Activated CD8-positive, alpha-beta T cell treated with anti-CD3 and anti-CD28 coated beads for 36 hours (primary cell): ENCODE results near the gene MLH3. TPM values are rescaled to one million over a fixed set of nuclear protein-coding genes. Genes with fewer than 3 reads are reported as not detected.
A peak's percentile ranks its signal among the peaks of the same experiment; 100 is the strongest.

Source experiments
- ATAC-seq: fragments of 200-7000 bp; cut with Tn5 transposase; one replicate; pipeline ENCODE4 v1.10.0; 2021; ENCODE audit warnings: mild to moderate bottlenecking, moderate library complexity
- CTCF ChIA-PET: fragments of 350-600 bp; sonication (Branson Sonifier 250); formaldehyde crosslinking; loops from one replicate; lab custom pipeline; 2021; ENCODE audit warnings: antibody characterized with exemption; lab: Charles Lee
- POLR2A ChIA-PET: fragments of 350-600 bp; sonication (Branson Sonifier 250); formaldehyde crosslinking; loops from one replicate; lab custom pipeline; 2021; ENCODE audit warnings: antibody characterized with exemption; lab: Charles Lee
- DNase-seq: peaks from one replicate; pipeline ENCODE4 v3.0.0-alpha.2; 2020
- H3K27ac Mint-ChIP-seq: one replicate; pipeline ENCODE4 v1.8.0; 2021; ENCODE audit warnings: mild to moderate bottlenecking, mixed read lengths
- H3K27me3 Mint-ChIP-seq: one replicate; pipeline ENCODE4 v1.8.0; 2021; ENCODE audit warnings: mixed read lengths
- H3K36me3 Mint-ChIP-seq: one replicate; pipeline ENCODE4 v1.8.0; 2021; ENCODE audit warnings: low read depth, mixed read lengths
- H3K4me1 Mint-ChIP-seq: one replicate; pipeline ENCODE4 v1.8.0; 2021; ENCODE audit warnings: low read depth, mixed read lengths
- H3K4me3 Mint-ChIP-seq: one replicate; pipeline ENCODE4 v1.8.0; 2021; ENCODE audit warnings: mild to moderate bottlenecking, moderate library complexity, mixed read lengths
- H3K9me3 Mint-ChIP-seq: one replicate; pipeline ENCODE4 v1.8.0; 2021; ENCODE audit warnings: mixed read lengths
- intact Hi-C: fragments of 100-400 bp; cut with micrococcal nuclease; formaldehyde crosslinking; loops from one replicate; pipeline ENCODE4 v1.10.0; 2022
- total RNA-seq, 2 experiments: library from RNA; stranded (reverse); gene quantifications; one replicate each; pipeline ENCODE4 v1.2.3, GENCODE V29; 2021
- TF ChIP-seq, protein P1 (sequence below): fragments of 200-600 bp; IDR thresholded peaks from one replicate; pipeline ENCODE4 v1.8.0; 2022; ENCODE audit warnings: antibody characterized with exemption, mild to moderate bottlenecking

The MLH3 gene
- total RNA-seq, 2 experiments from 2014 or later: 26.8 to 29.0 TPM

GRCh38 chr14:74976264-74977113 is 74.8 kb downstream of the MLH3 start:
- DNase-seq (no peak), ATAC-seq (no peak)
- intact Hi-C loops: no loop called here
- Mint-ChIP-seq H3K4me3 (no peak overlapping the region), H3K36me3 (no peaks in the 10 kb centered on the region), H3K27me3 (no peaks in the 10 kb centered on the region), H3K4me1 (peaks cover 5% of the 10 kb centered on the region), H3K27ac (no peak overlapping the region), H3K9me3 (no peaks in the 10 kb centered on the region)
- ChIA-PET POLR2A (no interaction called here), CTCF (interaction anchor here (1.4 kb wide), 1 partner anchor 31 kb away, joined by 4 read pairs; no protein-coding TSS in a partner anchor)
- TF ChIP-seq, protein P1, sequence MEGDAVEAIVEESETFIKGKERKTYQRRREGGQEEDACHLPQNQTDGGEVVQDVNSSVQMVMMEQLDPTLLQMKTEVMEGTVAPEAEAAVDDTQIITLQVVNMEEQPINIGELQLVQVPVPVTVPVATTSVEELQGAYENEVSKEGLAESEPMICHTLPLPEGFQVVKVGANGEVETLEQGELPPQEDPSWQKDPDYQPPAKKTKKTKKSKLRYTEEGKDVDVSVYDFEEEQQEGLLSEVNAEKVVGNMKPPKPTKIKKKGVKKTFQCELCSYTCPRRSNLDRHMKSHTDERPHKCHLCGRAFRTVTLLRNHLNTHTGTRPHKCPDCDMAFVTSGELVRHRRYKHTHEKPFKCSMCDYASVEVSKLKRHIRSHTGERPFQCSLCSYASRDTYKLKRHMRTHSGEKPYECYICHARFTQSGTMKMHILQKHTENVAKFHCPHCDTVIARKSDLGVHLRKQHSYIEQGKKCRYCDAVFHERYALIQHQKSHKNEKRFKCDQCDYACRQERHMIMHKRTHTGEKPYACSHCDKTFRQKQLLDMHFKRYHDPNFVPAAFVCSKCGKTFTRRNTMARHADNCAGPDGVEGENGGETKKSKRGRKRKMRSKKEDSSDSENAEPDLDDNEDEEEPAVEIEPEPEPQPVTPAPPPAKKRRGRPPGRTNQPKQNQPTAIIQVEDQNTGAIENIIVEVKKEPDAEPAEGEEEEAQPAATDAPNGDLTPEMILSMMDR: no peak

DNA sequence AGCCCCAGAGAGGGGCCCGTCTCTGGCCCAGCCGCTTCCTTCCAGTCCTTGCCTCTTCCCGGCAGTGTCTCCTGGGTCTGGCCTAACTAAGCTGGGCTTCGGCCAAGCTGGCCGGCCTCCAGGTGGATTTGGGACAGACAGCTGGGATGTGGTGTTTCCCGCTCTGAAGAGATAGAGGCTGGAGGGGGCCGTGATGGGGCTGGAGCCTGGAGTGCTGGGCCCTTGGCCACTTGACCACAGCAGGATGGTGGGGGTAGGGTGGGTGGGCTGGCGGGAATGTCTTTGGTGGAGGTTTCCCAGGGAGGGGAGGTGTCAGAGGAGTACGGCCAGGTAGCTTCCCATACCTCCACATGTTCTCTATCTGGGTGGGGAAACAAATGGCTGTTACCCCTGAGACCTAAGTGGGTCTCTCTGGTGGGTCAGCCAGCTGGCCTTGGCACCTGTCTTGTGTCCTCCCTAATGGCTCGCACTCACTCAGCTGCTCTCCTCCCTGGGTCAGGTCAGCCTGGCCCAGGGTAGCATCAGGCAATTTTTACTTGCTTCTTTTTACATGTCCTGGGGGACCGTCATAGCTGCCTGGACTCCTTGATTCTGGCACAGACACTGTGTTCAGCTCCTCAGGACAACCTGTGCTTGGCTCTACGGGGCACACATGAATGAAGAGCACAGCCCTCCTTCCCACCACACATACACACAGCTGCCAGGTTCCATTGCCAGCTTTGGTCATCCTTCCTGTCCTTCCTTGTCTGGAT is 76.0 kb downstream of the MLH3 start:
- TF ChIP-seq, protein P1: no peak
- Mint-ChIP-seq H3K9me3 (no peaks in the 10 kb centered on the region), H3K27ac (no peak overlapping the region), H3K4me3 (no peak overlapping the region), H3K27me3 (no peaks in the 10 kb centered on the region), H3K36me3 (no peaks in the 10 kb centered on the region), H3K4me1 (peaks cover 5% of the 10 kb centered on the region)
- intact Hi-C loops: no loop called here
- CTCF ChIA-PET: interaction anchor here (1.2 to 2.9 kb wide), 2 partner anchors 30 to 113 kb away, joined by 3 to 11 read pairs; no protein-coding TSS in a partner anchor
- no peak for ATAC-seq
- POLR2A ChIA-PET: no interaction called here
- no peak for DNase-seq

DNA sequence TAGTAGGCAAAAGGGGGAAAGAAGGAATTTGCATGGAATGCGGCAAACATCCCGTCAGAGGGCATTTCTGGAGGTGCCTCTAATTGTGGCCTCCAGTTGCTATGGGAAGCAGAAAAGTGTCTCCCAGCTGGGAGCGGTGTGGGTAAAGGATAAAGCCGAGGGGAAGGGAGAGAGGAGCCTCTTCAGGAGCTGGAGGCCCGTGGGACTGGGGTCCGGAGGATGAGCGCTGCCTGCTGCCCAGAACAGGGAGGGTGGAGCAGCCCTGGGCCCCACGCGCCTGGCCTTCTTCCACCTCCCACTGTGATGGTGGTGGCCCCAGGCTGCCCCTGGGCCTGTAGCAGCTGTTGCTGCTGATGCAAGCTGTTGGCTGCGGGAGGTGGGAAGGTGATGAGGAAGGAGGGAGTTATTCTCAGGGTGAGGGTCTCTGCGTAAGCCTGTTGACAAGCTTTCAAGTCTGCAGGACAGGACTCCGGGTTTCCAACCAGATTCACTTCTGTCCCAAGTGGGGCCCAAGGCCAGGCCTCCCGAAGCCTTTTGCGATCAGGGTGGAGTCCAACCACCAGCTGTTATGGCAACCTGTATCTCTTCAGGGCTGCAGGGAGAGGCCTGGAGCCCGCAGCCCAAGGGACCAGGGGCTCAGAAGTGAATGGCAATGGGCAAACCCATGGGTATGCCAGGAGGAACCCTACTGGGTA is 76.8 kb downstream of the MLH3 start:
- intact Hi-C loops: no loop called here
- DNase-seq (no peak), ATAC-seq (no peak)
- CTCF ChIA-PET: interaction anchor here (1.2 to 2.9 kb wide), 2 partner anchors 29 to 113 kb away, joined by 3 to 11 read pairs; no protein-coding TSS in a partner anchor
- peak overlapping the region; percentile 6 for H3K27ac Mint-ChIP-seq
- no peaks in the 10 kb centered on the region for H3K27me3 Mint-ChIP-seq
- no peaks in the 10 kb centered on the region for H3K9me3 Mint-ChIP-seq
- TF ChIP-seq, protein P1: no peak
- H3K4me1 Mint-ChIP-seq: peaks cover 5% of the 10 kb centered on the region
- no peak overlapping the region for H3K4me3 Mint-ChIP-seq
- H3K36me3 Mint-ChIP-seq: no peaks in the 10 kb centered on the region
- POLR2A ChIA-PET: interaction anchor here (0.6 kb wide), 1 partner anchor 93 kb away, joined by 3 read pairs; no protein-coding TSS in a partner anchor

DNA sequence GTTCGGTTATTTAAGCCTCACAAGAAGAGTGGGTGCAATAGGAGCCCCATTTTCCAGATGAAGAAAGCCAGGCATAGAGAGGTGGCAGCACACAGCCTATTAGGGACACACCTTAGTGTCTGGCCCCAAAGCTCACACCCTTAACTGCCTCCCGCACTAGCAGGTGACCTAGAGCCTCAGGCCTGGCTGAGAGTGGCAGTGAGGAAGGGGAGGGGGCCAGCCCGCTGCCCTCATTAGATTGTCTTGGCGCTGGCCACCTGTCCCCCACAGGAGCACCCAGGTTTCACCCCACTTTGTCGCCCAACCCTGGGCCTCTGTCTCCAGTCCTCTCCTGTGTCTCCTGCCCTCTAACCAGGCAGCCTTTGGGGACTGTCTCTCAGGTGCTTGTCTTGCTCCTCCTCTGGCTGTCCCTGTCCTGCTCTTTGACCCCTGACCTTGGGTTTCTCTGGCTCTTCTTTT is 77.3 kb downstream of the MLH3 start:
- TF ChIP-seq, protein P1: no peak
- no peaks in the 10 kb centered on the region for H3K9me3 Mint-ChIP-seq
- CTCF ChIA-PET: interaction anchor here (1.2 to 2.9 kb wide), 2 partner anchors 28 to 112 kb away, joined by 3 to 11 read pairs; no protein-coding TSS in a partner anchor
- POLR2A ChIA-PET: interaction anchor here (0.6 to 1.2 kb wide), 2 partner anchors 66 to 94 kb away, joined by 3 read pairs; no protein-coding TSS in a partner anchor
- intact Hi-C loops: no loop called here
- no peak for DNase-seq
- H3K4me3 Mint-ChIP-seq: no peak overlapping the region
- no peak for ATAC-seq
- no peaks in the 10 kb centered on the region for H3K27me3 Mint-ChIP-seq
- peak overlapping the region; percentile 6 for H3K27ac Mint-ChIP-seq
- H3K4me1 Mint-ChIP-seq: peaks cover 5% of the 10 kb centered on the region
- H3K36me3 Mint-ChIP-seq: no peaks in the 10 kb centered on the region
